Activated CD4-positive, alpha-beta T cell treated with anti-CD3 and anti-CD28 coated beads for 4 hours (primary cell): ENCODE results near the gene PTOV1.

Source experiments
- DNase-seq, 2 donors: peaks; one replicate each; pipeline ENCODE4 v3.0.0-alpha.2; 2020

The PTOV1 gene

GRCh38 chr19:49861107-49861506, 10.1 kb downstream of the PTOV1 start:
- DNase-seq: no peak

- no peak for DNase-seq
Observed at GRCh38 chr19:49861541-49862378, 10.8 kb downstream of the PTOV1 start.

- no peak for DNase-seq
Observed at GRCh38 chr19:49862391-49863253, 11.7 kb downstream of the PTOV1 start.

GRCh38 chr19:49863254-49863934, 12.4 kb downstream of the PTOV1 start:
- no peak for DNase-seq

- no peak for DNase-seq
Observed at GRCh38 chr19:49863935-49864320, 13.0 kb downstream of the PTOV1 start.

- no peak for DNase-seq
Observed at GRCh38 chr19:49864890-49865289, 13.9 kb downstream of the PTOV1 start.

- peak; percentile 84 to 86 for DNase-seq
Observed at GRCh38 chr19:49866933-49867782, 16.2 kb downstream of the PTOV1 start, which contains the start of gene PNKP. Gene PNKP (minus strand): TSS chr19:49867576. CDS start chr19:49867204, 372 bp downstream.

- no peak for DNase-seq
Observed at GRCh38 chr19:49869009-49869483, 18.1 kb downstream of the PTOV1 start.

GRCh38 chr19:49869484-49870308, 18.7 kb downstream of the PTOV1 start:
- peak; percentile 83 to 86 for DNase-seq

- no peak for DNase-seq
Observed at GRCh38 chr19:49870309-49870901, 19.4 kb downstream of the PTOV1 start.

- no peak for DNase-seq
Observed at GRCh38 chr19:49871349-49871985, 20.5 kb downstream of the PTOV1 start.

GRCh38 chr19:49872245-49873128, 21.5 kb downstream of the PTOV1 start:
- no peak for DNase-seq

GRCh38 chr19:49873129-49873521, 22.2 kb downstream of the PTOV1 start:
- no peak for DNase-seq

GRCh38 chr19:49873834-49874233, 22.9 kb downstream of the PTOV1 start:
- DNase-seq: no peak

GRCh38 chr19:49874503-49875157, 23.7 kb downstream of the PTOV1 start:
- no peak for DNase-seq

GRCh38 chr19:49875177-49875576, 24.2 kb downstream of the PTOV1 start:
- no peak for DNase-seq

- peak; percentile 58 to 63 for DNase-seq
Observed at GRCh38 chr19:49875857-49876421, 25.0 kb downstream of the PTOV1 start.

- DNase-seq: peak; percentile 97 to 98
Observed at GRCh38 chr19:49876422-49877019, 25.6 kb downstream of the PTOV1 start.
